HG02973 (cell line): ENCODE results near the gene GRM8.

Experiments used
- ATAC-seq: cut with Tn5 transposase; IDR thresholded peaks from one replicate; pipeline ENCODE4 v1.9.1; 2021; ENCODE audit warnings: moderate library complexity; ENCODE audit not compliant: unreplicated experiment

The GRM8 gene

DNA sequence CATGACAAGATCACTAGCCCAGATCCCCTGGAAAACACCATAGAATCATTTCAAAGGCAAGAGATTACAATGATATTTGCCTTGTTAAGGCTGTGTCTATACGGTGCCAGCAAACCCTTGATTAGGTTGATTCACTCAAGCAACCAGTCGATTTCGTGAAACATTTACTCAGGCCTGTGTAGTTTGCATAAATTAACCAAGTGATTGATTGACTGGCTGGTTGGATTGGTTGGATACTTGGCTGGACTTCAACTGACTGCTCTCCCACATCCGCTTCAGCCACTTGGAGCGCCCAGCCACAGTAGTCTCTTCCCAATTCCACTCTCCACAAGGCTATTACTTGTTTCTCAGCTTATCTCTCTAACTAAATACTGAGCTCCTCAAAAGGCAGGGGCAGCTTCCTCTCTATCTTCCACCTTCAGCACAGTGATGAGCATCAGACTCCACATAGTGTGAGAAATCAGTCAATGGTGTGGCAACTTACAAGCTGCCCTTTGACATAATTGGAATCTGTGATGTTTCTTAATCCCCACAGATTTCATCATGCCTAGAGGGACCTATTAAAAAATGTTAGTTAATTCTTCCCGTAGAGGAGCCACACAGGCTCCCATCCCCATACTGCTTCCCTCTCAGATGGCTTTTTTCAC is 217.4 kb downstream of the GRM8 start:
- no peak for ATAC-seq

- ATAC-seq, result no peak
These were observed 218.4 kb downstream of the GRM8 start for GRCh38 chr7:127034186-127034806.

- no peak for ATAC-seq
These were observed 222.9 kb downstream of the GRM8 start for GRCh38 chr7:127029823-127030222.

DNA sequence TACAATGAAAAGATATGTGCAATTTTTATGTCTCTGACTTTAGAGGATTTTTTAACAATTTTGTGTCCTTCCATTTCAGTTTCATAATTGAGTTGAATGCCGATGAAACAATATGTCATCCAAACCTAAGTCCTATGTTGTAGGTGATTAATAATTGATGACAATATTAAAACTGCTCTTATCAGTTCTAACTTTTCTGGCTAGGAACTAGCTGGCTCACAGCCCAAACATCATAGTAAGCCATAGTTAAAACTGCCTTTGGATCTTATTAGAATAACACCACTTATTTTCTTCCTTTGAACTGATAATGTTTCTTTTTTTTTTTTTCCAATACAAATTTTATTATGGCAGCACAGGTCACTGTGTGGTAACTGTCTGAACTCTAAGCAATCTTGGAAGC is 230.9 kb downstream of the GRM8 start:
- ATAC-seq, result no peak

GRCh38 chr7:127021019-127021738 is 231.6 kb downstream of the GRM8 start:
- ATAC-seq, result no peak

GRCh38 chr7:127018889-127019288 is 233.9 kb downstream of the GRM8 start:
- ATAC-seq, result no peak

DNA sequence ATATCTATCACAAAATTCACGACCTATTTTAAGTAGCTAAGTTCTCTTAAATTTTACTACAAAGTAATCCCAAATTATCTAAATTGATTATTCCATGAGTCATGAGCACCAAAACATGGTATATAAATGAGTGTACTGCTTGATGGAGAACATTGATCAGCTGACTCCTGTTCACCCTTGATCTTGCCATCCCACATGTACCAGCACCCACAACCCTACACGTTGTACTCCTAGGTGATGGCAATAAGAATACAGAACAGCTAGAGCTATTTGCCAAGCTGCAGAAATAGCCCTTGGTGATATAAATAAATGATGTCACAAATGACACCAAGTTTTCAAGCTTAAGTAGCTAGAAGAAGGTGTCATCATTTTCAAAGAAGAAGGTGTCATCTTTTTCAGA is 235.5 kb downstream of the GRM8 start:
- ATAC-seq, result no peak

DNA sequence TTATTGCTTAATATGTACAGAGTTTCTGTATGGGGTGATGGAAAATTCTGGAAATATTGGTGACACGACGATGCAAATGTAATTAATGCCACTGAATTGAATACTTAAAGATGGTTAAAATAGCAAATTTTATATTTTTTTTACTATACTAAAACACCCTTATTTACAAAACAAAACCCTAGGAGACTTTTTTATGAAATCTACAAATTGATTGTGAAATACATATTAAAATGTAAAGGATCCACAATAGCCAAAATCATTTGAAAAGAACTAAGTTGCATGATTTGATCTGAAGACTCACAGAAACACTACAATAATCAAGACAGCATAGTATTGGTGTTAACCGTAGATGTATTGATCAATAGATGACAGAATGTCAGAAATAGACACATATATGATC is 252.0 kb downstream of the GRM8 start:
- no peak for ATAC-seq

DNA sequence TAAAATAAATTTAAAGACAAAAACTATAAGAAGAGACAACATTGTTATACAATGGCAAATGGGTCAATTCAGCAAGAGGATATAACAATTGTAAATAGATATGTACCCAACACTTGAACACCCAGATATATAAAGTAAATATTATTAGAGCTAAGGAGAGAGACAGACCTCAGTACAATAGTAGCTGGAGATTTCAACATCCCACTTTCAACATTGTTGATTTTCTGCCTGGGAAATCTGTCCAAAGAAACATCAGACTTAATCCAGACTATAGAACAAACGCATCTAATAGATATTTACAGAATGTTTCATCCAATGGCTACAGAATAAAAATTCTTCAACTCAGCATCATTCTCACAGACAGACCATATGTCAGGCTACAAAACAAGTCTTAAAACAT is 256.1 kb downstream of the GRM8 start:
- no peak for ATAC-seq

DNA sequence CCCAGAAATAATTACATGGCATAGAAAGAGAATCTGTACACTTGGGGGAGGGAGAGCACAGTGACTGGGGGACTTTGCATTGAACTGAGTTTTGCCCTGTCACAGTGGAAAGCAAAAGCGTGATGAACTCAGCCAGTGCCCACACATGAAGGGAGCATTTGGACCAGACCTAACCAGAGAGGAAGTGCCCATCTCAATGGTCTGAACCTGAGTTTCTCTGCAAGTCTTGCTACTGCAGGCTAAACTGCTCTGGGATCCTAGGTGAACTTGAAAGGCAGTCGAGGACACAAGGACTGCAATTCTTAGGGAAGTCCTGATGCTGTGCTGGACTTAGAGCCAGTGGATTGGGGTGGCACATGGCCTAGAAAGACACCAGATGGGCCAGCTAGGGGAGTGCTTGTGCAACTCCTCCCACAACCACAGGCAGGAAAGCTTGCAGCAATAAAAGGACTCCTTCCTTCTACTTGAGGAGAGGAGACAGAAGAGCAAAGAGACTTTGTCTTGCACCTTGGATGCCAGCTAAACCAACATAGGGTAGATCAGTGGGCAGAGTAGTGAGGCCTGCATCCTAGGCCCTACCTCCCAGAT is 259.0 kb downstream of the GRM8 start:
- ATAC-seq, result no peak

- no peak for ATAC-seq
These were observed 264.7 kb downstream of the GRM8 start for GRCh38 chr7:126988022-126988421.

GRCh38 chr7:126979722-126980121 is 273.0 kb downstream of the GRM8 start:
- no peak for ATAC-seq

DNA sequence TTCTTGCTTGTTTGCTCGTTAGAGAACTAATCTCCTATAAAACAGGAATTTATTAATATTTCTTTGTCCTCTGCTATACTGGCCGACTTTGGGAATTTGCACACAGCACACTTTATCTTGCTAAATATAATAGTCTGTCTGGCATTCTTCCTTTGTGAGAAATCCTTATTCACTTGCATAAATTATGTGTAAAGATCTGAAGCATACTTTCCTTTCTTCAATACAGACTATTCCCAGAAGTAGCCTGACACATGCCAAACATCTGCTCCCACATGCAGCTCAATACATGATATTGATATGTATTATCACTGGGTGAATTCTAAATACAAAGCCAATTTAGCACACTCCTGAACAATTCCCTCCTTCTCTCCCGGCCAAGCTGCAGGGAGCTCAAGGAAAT is 273.9 kb downstream of the GRM8 start:
- no peak for ATAC-seq

GRCh38 chr7:126973066-126973465 is 279.7 kb downstream of the GRM8 start:
- no peak for ATAC-seq

GRCh38 chr7:126972571-126972970 is 280.2 kb downstream of the GRM8 start:
- ATAC-seq, result no peak

- ATAC-seq, result no peak
These were observed 293.1 kb downstream of the GRM8 start for GRCh38 chr7:126959649-126960048.

DNA sequence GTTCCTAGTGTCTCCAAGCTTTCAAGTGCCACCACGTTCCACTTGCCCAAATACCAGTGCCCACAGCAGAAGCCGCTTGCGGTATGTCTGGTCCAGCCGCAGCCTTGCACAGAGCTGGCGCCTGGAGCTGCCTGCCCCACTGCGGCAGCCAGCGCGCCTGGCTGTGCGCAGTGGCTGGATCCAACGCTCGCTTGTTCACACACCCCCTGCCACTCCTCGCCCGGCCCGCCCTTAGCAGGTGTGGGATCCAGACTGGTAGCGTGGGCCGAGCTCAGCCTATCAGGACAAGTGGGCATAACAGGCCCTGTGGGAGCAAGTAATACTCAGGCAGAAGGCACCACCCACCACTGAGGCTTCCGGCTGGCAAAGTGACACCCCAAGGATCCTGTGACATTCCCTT is 294.4 kb downstream of the GRM8 start:
- ATAC-seq, result no peak

GRCh38 chr7:126957443-126957842 is 295.3 kb downstream of the GRM8 start:
- no peak for ATAC-seq

- ATAC-seq, result no peak
These were observed 299.3 kb downstream of the GRM8 start for GRCh38 chr7:126953461-126953860.

- ATAC-seq, result peak; percentile 85
These were observed 304.1 kb downstream of the GRM8 start for GRCh38 chr7:126948664-126949063.

DNA sequence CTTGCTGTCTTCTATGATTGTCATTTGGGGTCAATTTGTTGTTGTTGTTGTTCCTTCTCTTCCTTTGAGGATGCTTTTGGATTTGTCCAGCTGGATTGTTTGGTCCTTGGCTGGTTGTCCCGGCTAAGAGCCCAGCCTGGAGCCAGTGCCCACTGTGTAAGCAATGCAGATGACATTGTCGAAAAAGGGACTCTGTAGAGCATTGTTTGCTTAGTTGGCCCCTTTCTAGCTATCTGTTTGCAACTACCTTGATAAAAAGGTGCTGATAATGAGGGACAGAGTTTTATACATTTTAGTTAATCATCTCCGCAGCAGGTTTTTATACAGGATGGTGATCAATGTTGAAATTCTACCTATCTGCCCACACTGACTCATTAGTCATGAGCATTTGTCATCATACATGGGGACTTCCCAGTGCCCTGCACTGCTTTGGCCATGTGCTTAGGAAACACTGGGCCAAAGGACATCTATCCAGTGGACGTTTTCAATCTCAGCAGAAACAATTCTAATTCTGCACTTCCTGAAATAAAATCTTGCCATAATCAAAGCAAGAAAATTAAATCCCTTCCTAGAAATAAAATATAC is 311.9 kb downstream of the GRM8 start:
- no peak for ATAC-seq

GRCh38 chr7:126937171-126937570 is 315.6 kb downstream of the GRM8 start:
- ATAC-seq, result no peak
